Subcutaneous adipose tissue (tissue), 4 donors: ENCODE results near the gene EFS. TPM values are rescaled to one million over a fixed set of nuclear protein-coding genes. Genes with fewer than 3 reads are reported as not detected.

Experiments
- CTCF ChIP-seq: fragments of 450-650 bp; IDR thresholded peaks from one replicate; pipeline ENCODE4 v1.5.1; 2016; ENCODE audit warnings: low read depth, mild to moderate bottlenecking, control low read depth, antibody characterized with exemption, moderate library complexity
- total RNA-seq, 4 donors: library from RNA; depleted of rRNA; stranded (reverse); fragments of >200 nt; gene quantifications; one replicate each; pipeline ENCODE4 v1.1.0, GENCODE V29; 2016

Gene EFS
- total RNA-seq, 4 donors from 2014 or later = 8.5 to 12.8 (median 9.8) TPM

- no peak for TF ChIP-seq CTCF
These were observed 6.3 kb downstream of the EFS start for GRCh38 chr14:23358553-23359166.

GRCh38 chr14:23358042-23358441, 6.9 kb downstream of the EFS start:
- no peak for TF ChIP-seq CTCF

DNA sequence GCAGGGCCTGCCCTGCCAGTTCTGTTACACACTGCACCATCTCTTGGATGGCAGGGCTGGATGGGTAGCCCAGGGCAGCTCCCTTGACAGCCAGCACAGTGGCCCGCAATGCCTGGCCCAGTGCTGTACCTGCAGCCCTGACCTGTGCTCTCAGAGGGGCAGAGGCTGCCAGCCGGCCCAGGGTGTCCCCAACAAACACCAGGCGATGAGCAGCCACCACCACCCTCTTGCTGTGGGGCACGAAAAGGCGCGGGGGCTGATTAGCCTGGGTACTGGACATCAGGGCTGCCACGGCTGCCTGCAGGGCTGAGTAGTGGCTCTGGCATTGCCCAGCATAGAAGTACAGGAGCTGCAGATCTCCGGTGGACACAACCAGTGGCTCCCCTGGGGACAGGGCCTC, 7.7 kb downstream of the EFS start:
- TF ChIP-seq CTCF = no peak

DNA sequence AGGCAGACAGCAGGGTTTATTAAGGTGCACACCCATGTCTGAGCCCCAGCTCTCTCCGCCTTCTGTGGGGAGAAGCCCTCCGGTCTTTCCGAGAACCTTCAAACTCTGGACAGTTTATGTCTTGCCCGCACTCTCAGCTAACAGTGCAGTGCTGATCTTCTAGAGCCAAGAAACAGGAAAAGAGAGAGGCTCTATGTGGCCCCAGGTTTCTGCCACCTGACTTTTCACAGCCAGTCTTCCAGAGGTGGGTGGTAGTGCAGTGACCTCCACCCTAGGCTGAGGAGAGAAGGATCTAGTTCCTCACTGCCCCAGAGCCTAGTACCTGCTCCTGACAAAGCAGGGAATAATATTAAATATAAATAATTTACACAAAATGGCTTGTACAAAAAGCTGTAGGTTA, 8.3 kb downstream of the EFS start:
- TF ChIP-seq CTCF = no peak

GRCh38 chr14:23355871-23356435, 9.0 kb downstream of the EFS start:
- no peak for TF ChIP-seq CTCF

DNA sequence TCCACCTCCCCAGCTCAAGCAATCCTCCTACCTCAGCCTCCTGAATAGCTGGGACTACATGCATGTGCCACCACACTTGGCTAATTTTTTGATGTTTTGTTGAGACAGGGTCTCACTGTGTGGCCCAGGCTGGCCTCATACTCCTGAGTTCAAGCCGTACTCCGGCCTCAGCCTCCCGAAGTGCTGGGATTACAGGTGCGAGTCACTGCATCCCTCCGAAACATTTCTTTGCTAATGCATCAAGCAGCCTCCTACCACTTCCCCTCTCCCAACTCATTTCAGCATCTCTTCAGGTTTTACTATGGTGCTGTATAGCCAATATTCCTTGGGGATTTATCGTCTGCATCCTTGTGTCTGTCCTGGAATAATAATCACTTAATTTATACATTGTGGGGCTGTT, 10.0 kb downstream of the EFS start:
- TF ChIP-seq CTCF = no peak

- no peak for TF ChIP-seq CTCF
These were observed 11.6 kb downstream of the EFS start for GRCh38 chr14:23353433-23353780.
